HepG2 (cell line): ENCODE measurements around the gene GLIS1. TPM values are rescaled to one million over a fixed set of nuclear protein-coding genes. Genes with fewer than 3 reads are reported as not detected.

Source experiments
- ATAC-seq: fragments of 200-7000 bp; cut with Tn5 transposase; 3 replicates; pipeline ENCODE4 v1.9.1; 2020; ENCODE audit warnings: mild to moderate bottlenecking, moderate library complexity
- BruUV-seq: library from RNA; stranded (reverse); fragments of 400-500 nt; replicated peaks from 2 replicates; lab custom pipeline; 2021; lab: Mats Ljungman, UMichigan
- CTCF ChIA-PET: fragments of 300-600 bp; formaldehyde crosslinking; extraction: SDS; loops from one replicate; lab custom pipeline; 2021; ENCODE audit warnings: low total read pairs, inconsistent platforms, low intra/inter-chr PET ratio; lab: Yijun Ruan, JAX
- POLR2A ChIA-PET: fragments of 350-600 bp; sonication (Branson Sonifier 250); formaldehyde crosslinking; loops from one replicate; lab custom pipeline; 2020; ENCODE audit warnings: antibody characterized with exemption, inconsistent platforms; lab: Yijun Ruan, JAX
- DNase-seq: peaks from one replicate; pipeline ENCODE4 v3.0.0-alpha.2; 2015; ENCODE audit warnings: low spot score
- FAIRE-seq: peaks from 3 replicates; lab custom pipeline; 2011; peaks lifted over from hg19 to GRCh38; lab: Jason Lieb, UNC
- H2AFZ ChIP-seq: one replicate; pipeline ENCODE4 v1.6.1; 2011; ENCODE audit warnings: low read length, inconsistent platforms
- H3K27ac ChIP-seq: fragments of 300-600 bp; 3 replicates; pipeline ENCODE4 v1.8.0; 2011; ENCODE audit warnings: mixed run types, mild to moderate bottlenecking, mixed read lengths, low read length, inconsistent platforms; ENCODE audit not compliant: insufficient read depth; ENCODE audit errors: extremely low read length
- H3K27me3 ChIP-seq, 2 experiments: fragments of 200-600 bp in 1 of 2; 2 replicates in 1 of 2; 3 replicates in 1 of 2; pipeline versions ENCODE4 v1.6.0 to v1.8.0; 2011; ENCODE audit warnings: low read length in 2 of 2, mild to moderate bottlenecking in 2 of 2, moderate library complexity in 2 of 2, inconsistent platforms in 1 of 2; ENCODE audit not compliant: insufficient read depth in 2 of 2, control insufficient read depth in 1 of 2
- H3K36me3 ChIP-seq, 2 experiments: fragments of 200-600 bp in 1 of 2; replicated peaks in 1 of 2; 2 replicates in 1 of 2; 3 replicates in 1 of 2; pipeline versions ENCODE4 v1.5.1 to v1.8.0; 2011; ENCODE audit warnings: low read length in 2 of 2, inconsistent platforms in 1 of 2; ENCODE audit not compliant: insufficient read depth in 2 of 2, control insufficient read depth in 1 of 2
- H3K4me1 ChIP-seq: 2 replicates; pipeline ENCODE4 v1.5.1; 2012; ENCODE audit warnings: low read length, inconsistent platforms; ENCODE audit not compliant: insufficient read depth
- H3K4me2 ChIP-seq: 2 replicates; pipeline ENCODE4 v1.6.0; 2011; ENCODE audit warnings: low read depth, low read length, inconsistent platforms
- H3K4me3 ChIP-seq, 3 experiments: fragments of 200-600 bp in 1 of 3; sonication (generic), shearing (Covaris generic) in 1 of 3; replicated peaks in 1 of 3; 2 replicates each; pipeline ENCODE4 v1.5.1; 2011 to 2016; ENCODE audit warnings: low read length in 3 of 3, inconsistent platforms in 2 of 3, low read depth in 2 of 3, mild to moderate bottlenecking in 2 of 3, control low read depth in 1 of 3, mixed read lengths in 1 of 3; ENCODE audit not compliant: insufficient read depth in 1 of 3
- H3K79me2 ChIP-seq: one replicate; pipeline ENCODE4 v1.6.1; 2011; ENCODE audit warnings: low read length, inconsistent platforms; ENCODE audit not compliant: insufficient read depth
- H3K9ac ChIP-seq: 2 replicates; pipeline ENCODE4 v1.6.0; 2011; ENCODE audit warnings: mild to moderate bottlenecking, low read depth, low read length, inconsistent platforms; ENCODE audit not compliant: insufficient read depth
- H3K9me3 ChIP-seq: 2 replicates; pipeline ENCODE4 v1.5.1; 2012; ENCODE audit warnings: mild to moderate bottlenecking, low read length
- H4K20me1 ChIP-seq: 2 replicates; pipeline ENCODE4 v1.6.0; 2011; ENCODE audit warnings: inconsistent platforms, mild to moderate bottlenecking, low read length, moderate library complexity; ENCODE audit not compliant: insufficient read depth
- ETV6 ChIP-seq: sonication (generic); formaldehyde crosslinking; conservative IDR thresholded peaks from 2 replicates; pipeline ENCODE4 v1.4.0; 2020; ENCODE audit warnings: missing genetic modification reagents
- HOXD1 ChIP-seq: sonication (generic); formaldehyde crosslinking; IDR thresholded peaks from 2 replicates; pipeline ENCODE4 v1.5.0; 2020; ENCODE audit warnings: missing genetic modification reagents
- KDM5A ChIP-seq: fragments of 200-600 bp; sonication (generic); IDR thresholded peaks from 2 replicates; pipeline ENCODE4 v1.7.0; 2018; ENCODE audit warnings: antibody characterized with exemption, mild to moderate bottlenecking, low read length, borderline replicate concordance
- NFATC3 ChIP-seq: sonication (generic); formaldehyde crosslinking; IDR thresholded peaks from 2 replicates; pipeline ENCODE4 v1.5.1; 2020; ENCODE audit warnings: mild to moderate bottlenecking, missing genetic modification reagents
- TCF12 ChIP-seq, 2 experiments: fragments of 450-650 bp in 1 of 2; sonication (generic) in 1 of 2; formaldehyde crosslinking in 1 of 2; IDR thresholded peaks; 2 replicates each; pipeline versions ENCODE4 v1.6.1 to v1.8.0; 2017 to 2022; ENCODE audit warnings: antibody characterized with exemption in 1 of 2, mild to moderate bottlenecking in 1 of 2, missing genetic modification reagents in 1 of 2, moderate library complexity in 1 of 2
- WGBS: methylation state at CpG from one replicate; pipeline ENCODE4 v1.1.6; 2017; ENCODE audit warnings: low lambda C conversion rate; 5-methylcytosine and 5-hydroxymethylcytosine counted together
- in situ Hi-C: cut with HindIII; loops from 2 replicates; pipeline ENCODE4 v1.10.0; 2017; ENCODE audit warnings: low pct_unique_long_range_greater_than_20kb; ENCODE audit not compliant: extremely low pct_ligation_motif_present
- intact Hi-C: fragments of 100-400 bp; cut with micrococcal nuclease; formaldehyde crosslinking; loops from one replicate; pipeline ENCODE4 v1.10.0; 2022; ENCODE audit not compliant: unreplicated experiment
- polyA plus RNA-seq, 8 experiments: library from polyadenylated mRNA; depleted of rRNA in 3 of 8; stranded (reverse) in 7 of 8; unstranded in 1 of 8; fragments of >200 nt; fragmentation: Illumina TruSeq in 4 of 8; extraction: Trizol in 4 of 8; gene quantifications; 2 replicates each; pipeline versions ENCODE4 v1.2.1 to v1.2.3, GENCODE V29; 2011 to 2016; ENCODE audit warnings: low read depth in 4 of 8, missing spikeins in 1 of 8, mixed read lengths in 1 of 8; ENCODE audit not compliant: insufficient read depth in 1 of 8
- total RNA-seq, 5 experiments: library from RNA; depleted of rRNA; stranded (reverse); fragments of >200 nt; fragmentation: Illumina TruSeq; extraction: Trizol; gene quantifications; 2 replicates each; pipeline ENCODE4 v1.2.3, GENCODE V29; 2016; ENCODE audit warnings: low read depth in 1 of 5
- TF ChIP-seq, protein P1 (sequence below): sonication (generic); formaldehyde crosslinking; IDR thresholded peaks from 2 replicates; pipeline ENCODE4 v1.8.0; 2022; ENCODE audit warnings: missing genetic modification reagents, mild to moderate bottlenecking, borderline replicate concordance
- TF ChIP-seq, protein P2 (sequence below): IDR thresholded peaks from 2 replicates; pipeline ENCODE4 v1.6.1; 2016; ENCODE audit warnings: low read depth
- TF ChIP-seq, protein P3 (sequence below): sonication (generic); formaldehyde crosslinking; IDR thresholded peaks from 2 replicates; pipeline ENCODE4 v1.4.0; 2020; ENCODE audit warnings: low read depth, missing genetic modification reagents
- TF ChIP-seq, protein P4 (sequence below): sonication (generic); formaldehyde crosslinking; IDR thresholded peaks from 2 replicates; pipeline ENCODE4 v1.8.0; 2022; ENCODE audit warnings: mild to moderate bottlenecking, missing genetic modification reagents

The GLIS1 gene
- total and polyA plus RNA-seq, 2 of the 13 experiments (the other 11 are each of a cell fraction or from before 2014, with no cell fraction given): 0.03 TPM; not detected in 1

DNA sequence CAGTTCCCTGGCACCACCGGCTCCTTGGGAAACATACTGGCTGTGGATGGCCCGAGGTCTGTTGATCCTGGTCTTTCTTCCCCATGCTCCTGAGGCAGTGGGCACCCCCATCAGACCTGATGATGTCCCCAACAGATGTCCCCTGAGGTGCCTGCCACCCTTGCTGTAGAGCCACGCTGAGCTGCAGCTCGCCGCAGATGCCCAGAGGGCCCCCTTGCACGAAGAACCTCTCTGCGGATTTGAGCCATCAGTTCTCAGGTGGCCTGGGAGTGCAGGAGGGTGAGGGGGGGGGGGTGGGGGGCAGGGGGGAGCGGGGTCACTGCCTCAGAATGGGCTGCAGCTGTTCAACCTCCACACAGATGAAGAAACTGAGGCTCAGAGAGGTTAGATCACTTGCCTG is 60.9 kb downstream of the GLIS1 start:
- no peak overlapping the region for H3K4me3 ChIP-seq
- no peak overlapping the region for H3K27ac ChIP-seq
- no peaks in the 10 kb centered on the region for H3K9me3 ChIP-seq
- no peaks in the 10 kb centered on the region for H3K36me3 ChIP-seq
- no peak for FAIRE-seq
- ChIA-PET CTCF (no interaction called here), POLR2A (no interaction called here)
- DNase-seq: no peak
- intact Hi-C loops: no loop called here
- TF ChIP-seq, protein P1, sequence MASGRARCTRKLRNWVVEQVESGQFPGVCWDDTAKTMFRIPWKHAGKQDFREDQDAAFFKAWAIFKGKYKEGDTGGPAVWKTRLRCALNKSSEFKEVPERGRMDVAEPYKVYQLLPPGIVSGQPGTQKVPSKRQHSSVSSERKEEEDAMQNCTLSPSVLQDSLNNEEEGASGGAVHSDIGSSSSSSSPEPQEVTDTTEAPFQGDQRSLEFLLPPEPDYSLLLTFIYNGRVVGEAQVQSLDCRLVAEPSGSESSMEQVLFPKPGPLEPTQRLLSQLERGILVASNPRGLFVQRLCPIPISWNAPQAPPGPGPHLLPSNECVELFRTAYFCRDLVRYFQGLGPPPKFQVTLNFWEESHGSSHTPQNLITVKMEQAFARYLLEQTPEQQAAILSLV (CRISPR knock-in tag): no peak
- TF ChIP-seq, protein P2, sequence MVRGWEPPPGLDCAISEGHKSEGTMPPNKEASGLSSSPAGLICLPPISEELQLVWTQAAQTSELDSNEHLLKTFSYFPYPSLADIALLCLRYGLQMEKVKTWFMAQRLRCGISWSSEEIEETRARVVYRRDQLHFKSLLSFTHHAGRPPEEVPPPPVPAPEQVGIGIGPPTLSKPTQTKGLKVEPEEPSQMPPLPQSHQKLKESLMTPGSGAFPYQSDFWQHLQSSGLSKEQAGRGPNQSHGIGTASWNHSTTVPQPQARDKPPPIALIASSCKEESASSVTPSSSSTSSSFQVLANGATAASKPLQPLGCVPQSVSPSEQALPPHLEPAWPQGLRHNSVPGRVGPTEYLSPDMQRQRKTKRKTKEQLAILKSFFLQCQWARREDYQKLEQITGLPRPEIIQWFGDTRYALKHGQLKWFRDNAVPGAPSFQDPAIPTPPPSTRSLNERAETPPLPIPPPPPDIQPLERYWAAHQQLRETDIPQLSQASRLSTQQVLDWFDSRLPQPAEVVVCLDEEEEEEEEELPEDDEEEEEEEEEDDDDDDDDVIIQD: no peak
- H3K4me1 ChIP-seq: no peaks in the 10 kb centered on the region
- H3K4me2 ChIP-seq: no peak overlapping the region
- peaks cover 6 to 54% of the 10 kb centered on the region in 2 experiments; a peak in 4 of 5 replicates for H3K27me3 ChIP-seq
- no peak for ATAC-seq
- no peaks in the 10 kb centered on the region for H4K20me1 ChIP-seq
- no peak overlapping the region for H3K9ac ChIP-seq
- H2AFZ ChIP-seq: no peak overlapping the region
- H3K79me2 ChIP-seq: no peaks in the 10 kb centered on the region
- 30% methylated on average over 2 of the region's 8 CpGs for WGBS
- in situ Hi-C loops: no loop called here
- no TSS peak for BruUV-seq

DNA sequence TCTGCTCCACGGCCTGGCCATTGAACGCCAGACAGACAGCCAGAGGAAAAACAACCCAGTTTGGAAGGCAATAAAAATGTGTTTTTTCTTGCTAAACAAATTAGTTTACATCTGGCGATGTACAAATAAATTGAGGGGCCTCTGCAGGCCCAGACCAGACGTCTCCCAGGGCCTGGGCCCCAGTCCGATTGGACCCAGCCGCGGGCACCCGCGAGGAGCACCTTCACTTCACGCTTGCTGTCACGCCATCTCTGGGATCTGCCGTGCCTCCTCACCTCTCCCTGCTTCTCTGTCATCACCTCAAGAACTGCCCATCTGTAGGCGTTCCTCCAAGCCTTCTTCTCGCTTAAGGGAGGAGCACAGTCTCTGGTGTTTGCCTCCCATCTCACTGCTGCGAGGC is 61.5 kb downstream of the GLIS1 start:
- Histone ChIP-seq H2AFZ (no peak overlapping the region), H3K4me1 (no peaks in the 10 kb centered on the region), H3K9me3 (no peaks in the 10 kb centered on the region), H3K27me3 (peaks cover 5 to 52% of the 10 kb centered on the region in 2 experiments; a peak in 3 of 5 replicates), H3K36me3 (no peaks in the 10 kb centered on the region), H3K4me2 (no peak overlapping the region), H4K20me1 (no peaks in the 10 kb centered on the region), H3K27ac (no peak overlapping the region), H3K9ac (no peak overlapping the region), H3K4me3 (no peak overlapping the region), H3K79me2 (no peaks in the 10 kb centered on the region)
- no TSS peak for BruUV-seq
- WGBS: 45% methylated on average over 15 of the region's 15 CpGs
- ATAC-seq (no peak), FAIRE-seq (no peak), DNase-seq (no peak)
- intact Hi-C loops: no loop called here
- in situ Hi-C loops: no loop called here
- POLR2A ChIA-PET: no interaction called here
- CTCF ChIA-PET: no interaction called here
- TF ChIP-seq, protein P3, sequence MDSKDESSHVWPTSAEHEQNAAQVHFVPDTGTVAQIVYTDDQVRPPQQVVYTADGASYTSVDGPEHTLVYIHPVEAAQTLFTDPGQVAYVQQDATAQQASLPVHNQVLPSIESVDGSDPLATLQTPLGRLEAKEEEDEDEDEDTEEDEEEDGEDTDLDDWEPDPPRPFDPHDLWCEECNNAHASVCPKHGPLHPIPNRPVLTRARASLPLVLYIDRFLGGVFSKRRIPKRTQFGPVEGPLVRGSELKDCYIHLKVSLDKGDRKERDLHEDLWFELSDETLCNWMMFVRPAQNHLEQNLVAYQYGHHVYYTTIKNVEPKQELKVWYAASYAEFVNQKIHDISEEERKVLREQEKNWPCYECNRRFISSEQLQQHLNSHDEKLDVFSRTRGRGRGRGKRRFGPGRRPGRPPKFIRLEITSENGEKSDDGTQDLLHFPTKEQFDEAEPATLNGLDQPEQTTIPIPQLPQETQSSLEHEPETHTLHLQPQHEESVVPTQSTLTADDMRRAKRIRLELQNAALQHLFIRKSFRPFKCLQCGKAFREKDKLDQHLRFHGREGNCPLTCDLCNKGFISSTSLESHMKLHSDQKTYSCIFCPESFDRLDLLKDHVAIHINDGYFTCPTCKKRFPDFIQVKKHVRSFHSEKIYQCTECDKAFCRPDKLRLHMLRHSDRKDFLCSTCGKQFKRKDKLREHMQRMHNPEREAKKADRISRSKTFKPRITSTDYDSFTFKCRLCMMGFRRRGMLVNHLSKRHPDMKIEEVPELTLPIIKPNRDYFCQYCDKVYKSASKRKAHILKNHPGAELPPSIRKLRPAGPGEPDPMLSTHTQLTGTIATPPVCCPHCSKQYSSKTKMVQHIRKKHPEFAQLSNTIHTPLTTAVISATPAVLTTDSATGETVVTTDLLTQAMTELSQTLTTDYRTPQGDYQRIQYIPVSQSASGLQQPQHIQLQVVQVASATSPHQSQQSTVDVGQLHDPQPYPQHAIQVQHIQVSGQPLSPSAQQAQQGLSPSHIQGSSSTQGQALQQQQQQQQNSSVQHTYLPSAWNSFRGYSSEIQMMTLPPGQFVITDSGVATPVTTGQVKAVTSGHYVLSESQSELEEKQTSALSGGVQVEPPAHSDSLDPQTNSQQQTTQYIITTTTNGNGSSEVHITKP (CRISPR knock-in tag): no peak
- TF ChIP-seq, protein P4, sequence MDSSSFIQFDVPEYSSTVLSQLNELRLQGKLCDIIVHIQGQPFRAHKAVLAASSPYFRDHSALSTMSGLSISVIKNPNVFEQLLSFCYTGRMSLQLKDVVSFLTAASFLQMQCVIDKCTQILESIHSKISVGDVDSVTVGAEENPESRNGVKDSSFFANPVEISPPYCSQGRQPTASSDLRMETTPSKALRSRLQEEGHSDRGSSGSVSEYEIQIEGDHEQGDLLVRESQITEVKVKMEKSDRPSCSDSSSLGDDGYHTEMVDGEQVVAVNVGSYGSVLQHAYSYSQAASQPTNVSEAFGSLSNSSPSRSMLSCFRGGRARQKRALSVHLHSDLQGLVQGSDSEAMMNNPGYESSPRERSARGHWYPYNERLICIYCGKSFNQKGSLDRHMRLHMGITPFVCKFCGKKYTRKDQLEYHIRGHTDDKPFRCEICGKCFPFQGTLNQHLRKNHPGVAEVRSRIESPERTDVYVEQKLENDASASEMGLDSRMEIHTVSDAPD (CRISPR knock-in tag): no peak
- TF ChIP-seq TCF12 (IDR thresholded peaks at IDR 0.05) (no peak), TCF12 (CRISPR knock-in tag; IDR thresholded peaks at IDR 0.05) (no peak), KDM5A (no peak), HOXD1 (CRISPR knock-in tag) (no peak), NFATC3 (CRISPR knock-in tag) (no peak), ETV6 (no peak)
